ENCODE results near the gene NUBP2. TPM values are rescaled to one million over a fixed set of nuclear protein-coding genes. Genes with fewer than 3 reads are reported as not detected.

NUBP2 gene
- polyA plus RNA-seq, 1 experiment, result 38.0 TPM

DNA sequence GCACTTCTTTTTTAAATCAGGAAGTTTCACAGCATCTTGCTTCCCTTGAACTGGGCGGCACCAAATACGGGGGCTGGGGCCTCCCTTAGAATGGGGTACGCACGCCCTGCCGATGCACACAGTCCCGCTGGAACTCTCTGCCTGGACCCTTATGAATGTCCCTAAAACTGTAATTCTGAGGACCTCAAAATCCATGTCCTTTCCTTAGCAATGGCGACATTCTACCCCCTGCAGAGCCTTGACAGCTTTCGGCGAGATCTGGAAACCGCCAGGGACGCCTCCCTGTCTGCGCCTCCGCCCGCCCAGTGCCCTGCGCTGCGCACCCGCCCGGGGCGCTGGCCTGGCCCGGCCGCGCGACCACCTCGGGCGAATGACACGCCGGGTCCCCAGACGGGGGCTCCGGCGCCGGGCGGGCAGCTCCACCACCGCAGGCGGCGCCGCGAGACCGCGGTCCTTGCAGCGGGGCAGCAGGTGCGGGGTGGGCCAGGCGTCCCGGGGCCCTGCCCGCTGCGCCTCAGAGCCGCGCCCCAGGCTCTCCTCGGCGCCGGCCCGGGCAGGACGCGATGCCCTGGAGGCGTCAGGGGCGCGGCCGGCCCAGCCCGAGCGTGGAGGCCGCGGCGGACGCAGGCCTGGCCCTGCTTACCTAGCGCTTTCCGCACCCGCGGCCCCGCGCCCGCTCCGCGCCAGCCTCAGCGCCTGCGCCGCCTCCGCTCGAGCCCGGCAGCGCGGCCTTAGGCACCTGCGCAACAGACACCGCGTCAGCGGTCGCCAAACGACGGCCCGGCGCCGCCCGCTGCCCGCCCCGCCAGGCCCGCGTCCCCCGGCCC, 43.3 kb downstream of the NUBP2 start:
- ChIA-PET CTCF (interaction anchor here (4.0 kb wide), 1 partner anchor 13 kb away, joined by 15 read pairs; no protein-coding TSS in a partner anchor), POLR2A (no interaction called here)
- Histone ChIP-seq H3K4me3 (ENCODE audit: low read depth, low read length) (peak overlapping the region; percentile 76), H3K27me3 (ENCODE audit: control insufficient read depth, insufficient read depth, low read length) (no peaks in the 10 kb centered on the region), H3K36me3 (ENCODE audit: control insufficient read depth, insufficient read depth, low read length) (peaks cover 5% of the 10 kb centered on the region; the same call in 1 of the 2 replicates)
- TF ChIP-seq, protein P1, sequence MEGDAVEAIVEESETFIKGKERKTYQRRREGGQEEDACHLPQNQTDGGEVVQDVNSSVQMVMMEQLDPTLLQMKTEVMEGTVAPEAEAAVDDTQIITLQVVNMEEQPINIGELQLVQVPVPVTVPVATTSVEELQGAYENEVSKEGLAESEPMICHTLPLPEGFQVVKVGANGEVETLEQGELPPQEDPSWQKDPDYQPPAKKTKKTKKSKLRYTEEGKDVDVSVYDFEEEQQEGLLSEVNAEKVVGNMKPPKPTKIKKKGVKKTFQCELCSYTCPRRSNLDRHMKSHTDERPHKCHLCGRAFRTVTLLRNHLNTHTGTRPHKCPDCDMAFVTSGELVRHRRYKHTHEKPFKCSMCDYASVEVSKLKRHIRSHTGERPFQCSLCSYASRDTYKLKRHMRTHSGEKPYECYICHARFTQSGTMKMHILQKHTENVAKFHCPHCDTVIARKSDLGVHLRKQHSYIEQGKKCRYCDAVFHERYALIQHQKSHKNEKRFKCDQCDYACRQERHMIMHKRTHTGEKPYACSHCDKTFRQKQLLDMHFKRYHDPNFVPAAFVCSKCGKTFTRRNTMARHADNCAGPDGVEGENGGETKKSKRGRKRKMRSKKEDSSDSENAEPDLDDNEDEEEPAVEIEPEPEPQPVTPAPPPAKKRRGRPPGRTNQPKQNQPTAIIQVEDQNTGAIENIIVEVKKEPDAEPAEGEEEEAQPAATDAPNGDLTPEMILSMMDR (IDR thresholded peaks at IDR 0.05; ENCODE audit: insufficient read depth, low read depth, low read length), result no peak
- DNase-seq (ENCODE audit: low read depth), result no peak

DNA sequence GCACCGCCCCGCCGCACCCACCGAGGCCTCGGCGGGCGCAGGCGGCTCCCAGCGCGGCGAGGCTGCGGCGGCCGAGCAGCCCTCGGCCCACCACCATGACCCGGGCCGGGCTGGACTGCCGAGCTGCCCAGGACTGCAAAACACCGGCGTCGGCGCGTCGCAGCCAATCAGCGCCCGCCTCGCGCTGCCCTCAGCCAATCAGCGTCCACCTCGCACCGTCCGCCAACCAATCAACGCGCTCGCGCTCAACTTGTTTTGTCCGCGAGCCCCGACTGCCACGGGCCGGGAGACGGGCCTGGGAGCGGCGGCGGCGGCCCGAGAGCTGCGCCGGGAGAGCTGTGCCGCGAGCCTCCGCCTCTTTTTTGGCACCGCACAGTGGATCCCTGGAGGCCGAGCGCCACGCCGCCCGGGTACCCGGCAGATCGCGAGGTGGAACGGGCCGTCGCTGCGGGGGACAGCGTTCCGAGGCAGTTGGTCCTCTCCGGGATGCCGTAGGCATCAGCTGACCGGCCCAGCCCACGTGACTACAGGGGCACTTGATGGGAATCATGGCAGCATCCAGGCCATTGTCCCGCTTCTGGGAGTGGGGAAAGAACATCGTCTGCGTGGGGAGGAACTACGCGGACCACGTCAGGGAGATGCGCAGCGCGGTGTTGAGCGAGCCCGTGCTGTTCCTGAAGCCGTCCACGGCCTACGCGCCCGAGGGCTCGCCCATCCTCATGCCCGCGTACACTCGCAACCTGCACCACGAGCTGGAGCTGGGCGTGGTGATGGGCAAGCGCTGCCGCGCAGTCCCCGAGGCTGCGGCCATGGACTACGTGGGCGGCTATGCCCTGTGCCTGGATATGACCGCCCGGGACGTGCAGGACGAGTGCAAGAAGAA, 44.2 kb downstream of the NUBP2 start, which contains the start of the genes FAHD1 and HAGH:
TSS of gene FAHD1 (plus strand) at position 516 of the 883 bp plus-strand sequence. CDS start at position 549, 33 bp downstream.
TSS of gene HAGH (minus strand) at position 135 of the 883 bp plus-strand sequence. CDS start at position 97, 38 bp downstream.
- TF ChIP-seq, protein P1 (IDR thresholded peaks at IDR 0.05; ENCODE audit: insufficient read depth, low read depth, low read length), result no peak
- ChIA-PET CTCF (no interaction called here), POLR2A (interaction anchor here (0.6 to 1.1 kb wide), 3 partner anchors 12 to 329 kb away, joined by 3 to 4 read pairs (median 3); partner anchors contain the start of gene RPS2)
- Histone ChIP-seq H3K27me3 (ENCODE audit: control insufficient read depth, insufficient read depth, low read length) (no peaks in the 10 kb centered on the region), H3K36me3 (ENCODE audit: control insufficient read depth, insufficient read depth, low read length) (peaks cover 3% of the 10 kb centered on the region; the same call in 1 of the 2 replicates), H3K4me3 (ENCODE audit: low read depth, low read length) (peak within 1 kb of the TSS; percentile 76)
- peak; percentile 76 for DNase-seq (ENCODE audit: low read depth)

DNA sequence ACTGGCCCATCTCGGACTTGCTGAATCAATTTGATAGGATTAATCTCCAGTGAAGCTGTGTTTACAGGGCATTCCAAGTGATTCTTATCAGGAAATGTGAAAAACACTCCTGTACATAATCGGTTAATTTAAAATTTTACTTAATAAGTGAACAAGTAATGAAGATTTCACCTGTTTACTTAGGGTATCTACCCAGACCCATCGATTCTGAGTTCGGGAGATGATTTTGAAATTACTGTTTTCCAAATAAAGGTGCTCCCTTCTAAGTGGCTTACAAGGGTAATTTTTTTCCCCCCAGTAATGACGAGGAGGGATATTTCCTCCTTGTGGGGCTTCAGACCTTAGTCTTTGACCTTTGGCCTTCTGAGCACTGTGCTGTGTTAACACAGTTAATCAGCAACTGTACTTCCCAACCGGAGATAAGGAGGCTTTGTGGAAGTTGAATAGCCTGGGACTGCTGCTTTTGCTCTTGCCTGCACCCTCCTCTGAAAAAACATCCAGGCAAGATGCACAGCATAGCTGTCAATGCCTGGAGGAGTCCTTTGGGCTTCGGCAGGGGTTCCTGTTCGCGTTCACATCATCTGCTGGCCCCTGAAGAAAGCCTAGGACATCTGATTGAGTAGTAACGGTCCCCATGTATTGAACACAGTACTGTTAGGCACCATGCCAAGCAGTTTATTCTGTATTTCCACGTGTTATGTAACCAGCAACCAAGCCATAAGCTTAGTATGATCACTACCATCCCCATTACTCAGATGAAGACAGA, 46.1 kb downstream of the NUBP2 start:
- DNase-seq (ENCODE audit: low read depth), result no peak
- Histone ChIP-seq H3K36me3 (ENCODE audit: control insufficient read depth, insufficient read depth, low read length) (no peaks in the 10 kb centered on the region), H3K27me3 (ENCODE audit: control insufficient read depth, insufficient read depth, low read length) (no peaks in the 10 kb centered on the region), H3K4me3 (ENCODE audit: low read depth, low read length) (0 out of 2 replicates have a peak overlapping the region, but pooled peaks have one; percentile 7)
- TF ChIP-seq, protein P1 (IDR thresholded peaks at IDR 0.05; ENCODE audit: insufficient read depth, low read depth, low read length), result no peak
- CTCF ChIA-PET, result interaction anchor here (1.3 to 1.9 kb wide), 2 partner anchors 15 to 123 kb away, joined by 3 to 5 read pairs; partner anchors contain the start of gene MAPK8IP3
- POLR2A ChIA-PET, result no interaction called here

DNA sequence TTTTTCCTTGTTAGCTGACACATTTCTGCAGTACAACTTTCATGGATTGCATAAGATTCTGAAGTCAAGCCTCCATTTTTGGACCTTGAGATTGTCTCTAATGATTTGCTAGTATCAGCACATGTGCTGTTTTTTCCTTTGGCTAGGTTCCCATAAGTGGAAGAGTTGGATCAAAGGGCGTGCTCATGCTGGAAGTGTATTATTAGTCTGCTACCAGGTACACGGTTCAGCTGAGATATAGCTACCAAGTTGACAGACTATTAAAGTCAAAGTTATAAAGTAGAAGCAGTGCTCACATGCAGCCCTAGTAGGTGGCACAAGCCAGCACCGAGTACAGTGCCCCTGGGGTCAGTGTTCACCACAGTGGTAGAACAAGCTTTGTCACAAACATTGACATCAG, 47.5 kb downstream of the NUBP2 start:
- DNase-seq (ENCODE audit: low read depth), result no peak
- Histone ChIP-seq H3K27me3 (ENCODE audit: control insufficient read depth, insufficient read depth, low read length) (no peaks in the 10 kb centered on the region), H3K36me3 (ENCODE audit: control insufficient read depth, insufficient read depth, low read length) (no peaks in the 10 kb centered on the region), H3K4me3 (ENCODE audit: low read depth, low read length) (no peak overlapping the region)
- TF ChIP-seq, protein P1 (IDR thresholded peaks at IDR 0.05; ENCODE audit: insufficient read depth, low read depth, low read length), result no peak
- POLR2A ChIA-PET, result no interaction called here
- CTCF ChIA-PET, result interaction anchor here (0.6 to 1.9 kb wide), 3 partner anchors 17 to 30 kb away, joined by 3 to 5 read pairs (median 3); no protein-coding TSS in a partner anchor
